PC-3 (cell line): ENCODE measurements around the gene TENM4. TPM values are rescaled to one million over a fixed set of nuclear protein-coding genes. Genes with fewer than 3 reads are reported as not detected.

ENCODE experiments used
- ATAC-seq: fragments of 200-7000 bp; cut with Tn5 transposase; 2 replicates; pipeline ENCODE4 v1.9.1; 2020; ENCODE audit warnings: mild to moderate bottlenecking, moderate library complexity
- BruUV-seq: library from RNA; stranded (reverse); fragments of 400-500 nt; replicated peaks from 2 replicates; lab custom pipeline; 2021; lab: Mats Ljungman, UMichigan
- CTCF ChIA-PET: fragments of 300-600 bp; sonication (Branson Sonifier 250); formaldehyde crosslinking; loops from one replicate; lab custom pipeline; 2022; ENCODE audit warnings: antibody characterized with exemption; lab: Charles Lee
- POLR2A ChIA-PET: fragments of 300-600 bp; sonication (Branson Sonifier 250); formaldehyde crosslinking; loops from one replicate; lab custom pipeline; 2022; ENCODE audit warnings: antibody characterized with exemption; ENCODE audit not compliant: unreplicated experiment; lab: Charles Lee
- DNase-seq: peaks from one replicate; pipeline ENCODE4 v3.0.0-alpha.2; 2015
- H2AFZ ChIP-seq: fragments of 300-600 bp; sonication (generic); 2 replicates; pipeline ENCODE4 v1.6.0; 2016; ENCODE audit warnings: antibody characterized with exemption, low read length
- H3F3A ChIP-seq: fragments of 300-600 bp; sonication (generic); one replicate; pipeline ENCODE4 v1.6.0; 2017; ENCODE audit warnings: antibody characterized with exemption, low read length, control low read depth, mild to moderate bottlenecking; ENCODE audit not compliant: unreplicated experiment
- H3K27ac ChIP-seq: fragments of 300-600 bp; sonication (generic); 2 replicates; pipeline ENCODE4 v1.5.1; 2016; ENCODE audit warnings: mild to moderate bottlenecking, low read length
- H3K27me3 ChIP-seq: fragments of 300-600 bp; sonication (generic); 2 replicates; pipeline ENCODE4 v1.6.1; 2016; ENCODE audit warnings: low read length, mixed read lengths
- H3K36me3 ChIP-seq: fragments of 300-600 bp; sonication (generic); 2 replicates; pipeline ENCODE4 v1.6.1; 2016; ENCODE audit warnings: low read depth, mixed run types, low read length, mixed read lengths
- H3K4me1 ChIP-seq: fragments of 300-600 bp; sonication (generic); 2 replicates; pipeline ENCODE4 v1.5.1; 2016; ENCODE audit warnings: low read length; ENCODE audit not compliant: insufficient read depth
- H3K4me2 ChIP-seq: fragments of 300-600 bp; sonication (generic); 2 replicates; pipeline ENCODE4 v1.6.0; 2016; ENCODE audit warnings: low read length
- H3K4me3 ChIP-seq: fragments of 300-600 bp; sonication (generic); 2 replicates; pipeline ENCODE4 v1.5.1; 2016; ENCODE audit warnings: mild to moderate bottlenecking, low read length, mixed read lengths
- H3K79me2 ChIP-seq: fragments of 300-600 bp; sonication (generic); 2 replicates; pipeline ENCODE4 v1.6.1; 2017; ENCODE audit warnings: low read length, mixed read lengths
- H3K9ac ChIP-seq: fragments of 300-600 bp; sonication (generic); 2 replicates; pipeline ENCODE4 v1.6.0; 2016; ENCODE audit warnings: mild to moderate bottlenecking, low read length
- H3K9me2 ChIP-seq: fragments of 300-600 bp; sonication (generic); replicated peaks from 2 replicates; pipeline ENCODE4 v1.6.1; 2016; ENCODE audit warnings: mixed run types, low read length, mixed read lengths
- H3K9me3 ChIP-seq: fragments of 300-600 bp; sonication (generic); 2 replicates; pipeline ENCODE4 v1.6.1; 2016; ENCODE audit warnings: low read length, mixed read lengths
- H4K20me1 ChIP-seq: fragments of 300-600 bp; sonication (generic); 2 replicates; pipeline ENCODE4 v1.6.1; 2016; ENCODE audit warnings: low read length, mixed read lengths
- EZH2 ChIP-seq: fragments of 300-600 bp; sonication (generic); IDR thresholded peaks from one replicate; pipeline ENCODE4 v1.6.1; 2017; ENCODE audit warnings: antibody characterized with exemption, mild to moderate bottlenecking, low read length; ENCODE audit not compliant: unreplicated experiment
- EZH2phosphoT487 ChIP-seq: fragments of 300-600 bp; sonication (generic); IDR thresholded peaks from 2 replicates; pipeline ENCODE4 v1.6.1; 2018; ENCODE audit warnings: mild to moderate bottlenecking, antibody characterized with exemption, low read length, borderline replicate concordance
- intact Hi-C: fragments of 100-400 bp; cut with micrococcal nuclease; formaldehyde crosslinking; loops from 2 replicates; pipeline ENCODE4 v1.9.0; 2023
- total RNA-seq: library from RNA; depleted of rRNA; stranded (reverse); fragments of >200 nt; gene quantifications from 2 replicates; pipeline ENCODE4 v1.2.3, GENCODE V29; 2014
- TF ChIP-seq, protein P1 (sequence below): fragments of 300-600 bp; sonication (generic); conservative IDR thresholded peaks from 2 replicates; pipeline ENCODE4 v1.5.1; 2017; ENCODE audit warnings: antibody characterized with exemption, low read depth, mild to moderate bottlenecking, low read length

TENM4 gene
- total RNA-seq, 1 experiment from 2014 or later, result 19.7 TPM

DNA sequence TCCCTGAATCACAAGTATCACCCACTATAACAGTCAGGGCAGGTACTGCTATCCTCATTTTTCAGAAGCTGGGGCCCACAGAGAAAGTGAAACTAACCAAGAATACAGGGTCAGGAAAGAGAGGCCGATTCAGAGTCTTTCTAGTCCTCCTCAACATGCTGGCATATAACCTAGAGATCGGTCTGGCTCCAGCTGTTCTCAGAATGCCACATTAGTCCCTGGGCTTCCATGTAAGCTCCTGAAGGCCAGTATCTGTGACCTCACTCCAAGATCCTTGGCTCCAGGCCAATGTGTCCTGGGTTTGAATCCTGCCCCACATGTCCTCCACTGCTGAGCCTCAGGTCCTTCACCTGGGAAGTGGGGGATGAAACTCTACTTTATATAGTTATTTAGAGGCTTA lies 50.4 kb downstream of the TENM4 start:
- ATAC-seq, result no peak
- peak overlapping the region; percentile 6 for H3K4me2 ChIP-seq
- no peaks in the 10 kb centered on the region for H3K9me2 ChIP-seq
- no peaks in the 10 kb centered on the region for H3K79me2 ChIP-seq
- H3K27ac ChIP-seq, result no peak overlapping the region
- TF ChIP-seq, protein P1, sequence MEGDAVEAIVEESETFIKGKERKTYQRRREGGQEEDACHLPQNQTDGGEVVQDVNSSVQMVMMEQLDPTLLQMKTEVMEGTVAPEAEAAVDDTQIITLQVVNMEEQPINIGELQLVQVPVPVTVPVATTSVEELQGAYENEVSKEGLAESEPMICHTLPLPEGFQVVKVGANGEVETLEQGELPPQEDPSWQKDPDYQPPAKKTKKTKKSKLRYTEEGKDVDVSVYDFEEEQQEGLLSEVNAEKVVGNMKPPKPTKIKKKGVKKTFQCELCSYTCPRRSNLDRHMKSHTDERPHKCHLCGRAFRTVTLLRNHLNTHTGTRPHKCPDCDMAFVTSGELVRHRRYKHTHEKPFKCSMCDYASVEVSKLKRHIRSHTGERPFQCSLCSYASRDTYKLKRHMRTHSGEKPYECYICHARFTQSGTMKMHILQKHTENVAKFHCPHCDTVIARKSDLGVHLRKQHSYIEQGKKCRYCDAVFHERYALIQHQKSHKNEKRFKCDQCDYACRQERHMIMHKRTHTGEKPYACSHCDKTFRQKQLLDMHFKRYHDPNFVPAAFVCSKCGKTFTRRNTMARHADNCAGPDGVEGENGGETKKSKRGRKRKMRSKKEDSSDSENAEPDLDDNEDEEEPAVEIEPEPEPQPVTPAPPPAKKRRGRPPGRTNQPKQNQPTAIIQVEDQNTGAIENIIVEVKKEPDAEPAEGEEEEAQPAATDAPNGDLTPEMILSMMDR, result no peak
- TF ChIP-seq EZH2, result no peak
- no peak for TF ChIP-seq EZH2phosphoT487
- CTCF ChIA-PET, result no interaction called here
- no peak overlapping the region for H3K4me3 ChIP-seq
- no peaks in the 10 kb centered on the region for H3F3A ChIP-seq
- H3K4me1 ChIP-seq, result no peaks in the 10 kb centered on the region
- H4K20me1 ChIP-seq, result no peaks in the 10 kb centered on the region
- POLR2A ChIA-PET, result no interaction called here
- no peak overlapping the region for H2AFZ ChIP-seq
- no TSS peak for BruUV-seq
- H3K9ac ChIP-seq, result no peak overlapping the region
- no peaks in the 10 kb centered on the region for H3K36me3 ChIP-seq
- no peaks in the 10 kb centered on the region for H3K9me3 ChIP-seq
- no peak for DNase-seq
- intact Hi-C loops, result no loop called here
- H3K27me3 ChIP-seq, result peaks cover 42% of the 10 kb centered on the region

DNA sequence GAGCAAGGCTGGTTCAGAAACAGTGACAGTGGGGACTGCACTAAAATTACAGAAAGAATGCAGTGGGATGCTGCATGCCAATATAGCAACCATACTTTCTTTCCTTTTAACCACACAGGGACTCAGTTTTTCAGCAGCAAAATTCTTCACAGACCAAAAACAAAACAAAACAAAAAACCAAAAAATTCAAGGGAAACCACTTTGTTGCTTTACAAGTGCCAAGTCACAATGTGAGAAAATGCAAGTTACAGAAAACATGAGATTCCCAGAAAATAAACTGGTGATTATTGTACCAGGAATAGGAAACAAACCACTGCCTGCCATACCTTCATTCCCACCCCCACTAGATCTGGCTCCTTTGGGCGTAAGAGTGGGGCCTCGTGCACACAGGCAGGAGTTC lies 52.6 kb downstream of the TENM4 start:
- ATAC-seq (no peak), DNase-seq (no peak)
- no peak overlapping the region for H3K4me2 ChIP-seq
- no TSS peak for BruUV-seq
- H3K4me3 ChIP-seq, result no peak overlapping the region
- no peaks in the 10 kb centered on the region for H4K20me1 ChIP-seq
- no peaks in the 10 kb centered on the region for H3K9me3 ChIP-seq
- H3K9ac ChIP-seq, result no peak overlapping the region
- TF ChIP-seq EZH2phosphoT487 (no peak), EZH2 (no peak)
- TF ChIP-seq, protein P1, result no peak
- no peaks in the 10 kb centered on the region for H3F3A ChIP-seq
- H3K4me1 ChIP-seq, result no peaks in the 10 kb centered on the region
- no peaks in the 10 kb centered on the region for H3K9me2 ChIP-seq
- no peak overlapping the region for H2AFZ ChIP-seq
- intact Hi-C loops, result no loop called here
- H3K79me2 ChIP-seq, result no peaks in the 10 kb centered on the region
- no peak overlapping the region for H3K27ac ChIP-seq
- ChIA-PET CTCF (no interaction called here), POLR2A (no interaction called here)
- no peaks in the 10 kb centered on the region for H3K36me3 ChIP-seq
- H3K27me3 ChIP-seq, result peaks cover 38% of the 10 kb centered on the region

DNA sequence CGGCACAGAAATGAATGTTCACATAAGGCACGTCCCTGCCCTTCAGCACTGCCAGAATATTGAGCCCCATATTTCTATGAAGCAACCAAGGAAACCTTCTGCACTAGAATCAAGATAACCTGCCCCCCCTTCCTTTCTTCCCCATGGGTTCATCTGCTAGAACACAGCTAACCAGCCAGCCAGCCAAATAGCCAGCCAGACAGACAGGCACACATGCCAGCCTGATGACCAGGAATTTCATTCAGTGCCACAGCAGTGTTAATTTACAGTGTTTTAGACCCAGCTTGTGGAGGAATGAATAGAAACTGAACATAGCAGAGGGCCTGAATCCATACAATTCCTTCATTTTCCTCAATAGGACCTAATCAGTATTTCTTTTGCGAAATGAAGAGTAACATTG lies 57.0 kb downstream of the TENM4 start:
- ATAC-seq (no peak), DNase-seq (no peak)
- intact Hi-C loops, result no loop called here
- Histone ChIP-seq H3K4me1 (no peaks in the 10 kb centered on the region), H3K4me3 (no peak overlapping the region), H3K9me3 (no peaks in the 10 kb centered on the region), H4K20me1 (no peaks in the 10 kb centered on the region), H2AFZ (no peak overlapping the region), H3K27ac (no peak overlapping the region), H3K36me3 (no peaks in the 10 kb centered on the region), H3K27me3 (peaks cover 50% of the 10 kb centered on the region; the same call in 1 of the 2 replicates), H3K79me2 (no peaks in the 10 kb centered on the region), H3K4me2 (no peak overlapping the region), H3F3A (no peaks in the 10 kb centered on the region), H3K9ac (no peak overlapping the region), H3K9me2 (no peaks in the 10 kb centered on the region)
- TF ChIP-seq, protein P1, result no peak
- TF ChIP-seq EZH2 (no peak), EZH2phosphoT487 (no peak)
- BruUV-seq, result no TSS peak
- ChIA-PET POLR2A (no interaction called here), CTCF (no interaction called here)
